DOHH2 (cell line): ENCODE results near the gene BPI.

Source experiments
- H3F3A ChIP-seq: fragments of 200-600 bp; sonication (generic), shearing (Covaris generic); 2 replicates; pipeline ENCODE4 v1.6.0; 2016; ENCODE audit warnings: antibody characterized with exemption, mild to moderate bottlenecking; ENCODE audit not compliant: control insufficient read depth, insufficient read depth
- H3K27ac ChIP-seq: fragments of 200-600 bp; sonication (generic); 2 replicates; pipeline ENCODE4 v1.5.1; 2014; ENCODE audit warnings: low read depth, mild to moderate bottlenecking, low read length, moderate library complexity
- H3K27me3 ChIP-seq: fragments of 200-600 bp; sonication (generic); 2 replicates; pipeline ENCODE4 v1.6.1; 2014; ENCODE audit warnings: mild to moderate bottlenecking, low read length, mixed read lengths; ENCODE audit not compliant: control insufficient read depth
- H3K36me3 ChIP-seq: fragments of 200-600 bp; sonication (generic); 2 replicates; pipeline ENCODE4 v1.6.1; 2014; ENCODE audit warnings: mild to moderate bottlenecking, low read length, moderate library complexity, mixed read lengths; ENCODE audit not compliant: control insufficient read depth
- H3K4me1 ChIP-seq: fragments of 200-600 bp; sonication (generic); 2 replicates; pipeline ENCODE4 v1.6.1; 2014; ENCODE audit warnings: mild to moderate bottlenecking, low read length, mixed read lengths; ENCODE audit not compliant: control insufficient read depth
- H3K4me2 ChIP-seq: fragments of 200-600 bp; sonication (generic); 2 replicates; pipeline ENCODE4 v1.6.0; 2014; ENCODE audit warnings: mild to moderate bottlenecking, low read length, moderate library complexity
- H3K4me3 ChIP-seq: fragments of 200-600 bp; sonication (generic); 2 replicates; pipeline ENCODE4 v1.5.1; 2014; ENCODE audit warnings: mild to moderate bottlenecking, low read length, mixed read lengths
- H3K79me2 ChIP-seq: fragments of 200-600 bp; sonication (generic); 2 replicates; pipeline ENCODE4 v1.6.1; 2014; ENCODE audit warnings: mild to moderate bottlenecking, low read length, mixed read lengths; ENCODE audit not compliant: control insufficient read depth
- H3K9me2 ChIP-seq: fragments of 200-600 bp; sonication (generic); replicated peaks from 2 replicates; pipeline ENCODE4 v1.6.1; 2014; ENCODE audit warnings: mild to moderate bottlenecking, low read length, mixed read lengths; ENCODE audit not compliant: control insufficient read depth
- H3K9me3 ChIP-seq: fragments of 200-600 bp; sonication (generic); 2 replicates; pipeline ENCODE4 v1.6.1; 2014; ENCODE audit warnings: antibody characterized with exemption, low read length, mixed read lengths; ENCODE audit not compliant: control insufficient read depth, insufficient read depth
- H4K20me1 ChIP-seq: fragments of 200-600 bp; sonication (generic); 2 replicates; pipeline ENCODE4 v1.6.0; 2014; ENCODE audit warnings: low read depth, mild to moderate bottlenecking, antibody characterized with exemption, low read length, moderate library complexity; ENCODE audit not compliant: control insufficient read depth, insufficient read depth
- EZH2phosphoT487 ChIP-seq: fragments of 200-600 bp; sonication (generic); IDR thresholded peaks from 2 replicates; pipeline ENCODE4 v1.6.1; 2017; ENCODE audit warnings: borderline replicate concordance, mild to moderate bottlenecking, antibody characterized with exemption, low read length, moderate library complexity, mixed read lengths
- TF ChIP-seq, protein P1 (sequence below): fragments of 200-600 bp; sonication (generic); IDR thresholded peaks from one replicate; pipeline ENCODE4 v1.5.1; 2014; ENCODE audit warnings: antibody characterized with exemption, mild to moderate bottlenecking, low read depth, low read length; ENCODE audit not compliant: poor library complexity, severe bottlenecking

The BPI gene

DNA sequence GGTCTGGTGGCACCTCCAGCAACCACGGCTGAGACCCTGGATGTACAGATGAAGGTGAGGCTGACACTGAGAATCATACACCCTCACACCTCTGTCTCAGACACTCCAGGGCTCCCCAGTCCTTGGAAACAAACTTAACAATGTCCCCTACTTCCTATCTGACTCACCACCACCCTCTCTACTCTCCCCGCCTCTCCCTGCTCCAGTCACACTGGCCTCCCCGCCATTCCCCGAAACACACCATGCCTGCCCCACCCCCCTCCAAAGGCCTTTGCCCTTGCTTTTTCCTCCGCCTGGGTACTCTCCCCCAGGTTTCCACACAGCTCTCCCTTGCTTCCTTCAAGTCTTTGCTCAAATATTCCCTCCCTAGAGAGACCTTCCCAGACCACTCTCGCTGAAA lies 16.3 kb downstream of the BPI start:
- Histone ChIP-seq H3K9me3 (no peaks in the 10 kb centered on the region), H3K79me2 (no peaks in the 10 kb centered on the region), H3K9me2 (no peaks in the 10 kb centered on the region), H3K4me2 (no peak overlapping the region), H3K27me3 (peaks cover 6% of the 10 kb centered on the region; the same call in 1 of the 2 replicates), H3K27ac (no peak overlapping the region), H3F3A (no peaks in the 10 kb centered on the region), H3K4me1 (no peaks in the 10 kb centered on the region), H3K36me3 (no peaks in the 10 kb centered on the region), H3K4me3 (no peak overlapping the region), H4K20me1 (no peaks in the 10 kb centered on the region)
- TF ChIP-seq, protein P1, sequence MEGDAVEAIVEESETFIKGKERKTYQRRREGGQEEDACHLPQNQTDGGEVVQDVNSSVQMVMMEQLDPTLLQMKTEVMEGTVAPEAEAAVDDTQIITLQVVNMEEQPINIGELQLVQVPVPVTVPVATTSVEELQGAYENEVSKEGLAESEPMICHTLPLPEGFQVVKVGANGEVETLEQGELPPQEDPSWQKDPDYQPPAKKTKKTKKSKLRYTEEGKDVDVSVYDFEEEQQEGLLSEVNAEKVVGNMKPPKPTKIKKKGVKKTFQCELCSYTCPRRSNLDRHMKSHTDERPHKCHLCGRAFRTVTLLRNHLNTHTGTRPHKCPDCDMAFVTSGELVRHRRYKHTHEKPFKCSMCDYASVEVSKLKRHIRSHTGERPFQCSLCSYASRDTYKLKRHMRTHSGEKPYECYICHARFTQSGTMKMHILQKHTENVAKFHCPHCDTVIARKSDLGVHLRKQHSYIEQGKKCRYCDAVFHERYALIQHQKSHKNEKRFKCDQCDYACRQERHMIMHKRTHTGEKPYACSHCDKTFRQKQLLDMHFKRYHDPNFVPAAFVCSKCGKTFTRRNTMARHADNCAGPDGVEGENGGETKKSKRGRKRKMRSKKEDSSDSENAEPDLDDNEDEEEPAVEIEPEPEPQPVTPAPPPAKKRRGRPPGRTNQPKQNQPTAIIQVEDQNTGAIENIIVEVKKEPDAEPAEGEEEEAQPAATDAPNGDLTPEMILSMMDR, result no peak
- no peak for TF ChIP-seq EZH2phosphoT487

DNA sequence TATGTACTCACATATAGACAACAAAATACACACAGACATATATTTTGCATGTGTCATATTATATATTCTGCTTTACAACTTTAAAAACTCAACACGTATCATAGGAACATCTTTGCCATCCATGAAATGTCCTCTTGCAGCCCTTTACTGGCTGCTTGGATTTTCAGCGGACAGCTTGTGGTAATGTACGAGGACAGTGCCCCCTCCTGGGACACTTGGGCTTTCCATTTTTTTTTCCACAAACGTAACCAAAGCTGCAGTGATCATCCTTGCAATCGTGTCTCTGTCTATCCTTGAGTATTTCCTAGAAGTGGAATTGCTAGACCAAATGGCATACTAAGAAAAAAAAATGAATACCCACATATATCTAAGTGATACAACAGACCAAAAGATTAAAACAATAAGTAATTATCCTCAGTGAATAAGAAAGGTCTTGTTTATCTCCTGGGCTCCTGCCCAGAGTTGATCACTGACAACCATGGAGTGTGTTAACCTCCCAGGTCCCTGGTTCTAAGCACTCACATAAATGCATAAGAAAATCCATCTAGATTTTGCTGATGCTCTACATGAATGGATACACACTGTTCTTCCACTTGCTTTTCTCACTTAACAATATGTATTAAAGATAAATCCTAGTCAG lies 18.1 kb downstream of the BPI start:
- Histone ChIP-seq H3F3A (no peaks in the 10 kb centered on the region), H3K27ac (no peak overlapping the region), H3K4me3 (no peak overlapping the region), H3K9me3 (no peaks in the 10 kb centered on the region), H3K4me2 (no peak overlapping the region), H4K20me1 (no peaks in the 10 kb centered on the region), H3K9me2 (no peaks in the 10 kb centered on the region), H3K4me1 (no peaks in the 10 kb centered on the region), H3K79me2 (no peaks in the 10 kb centered on the region), H3K27me3 (peaks cover 3% of the 10 kb centered on the region; the same call in 1 of the 2 replicates), H3K36me3 (no peaks in the 10 kb centered on the region)
- TF ChIP-seq, protein P1, result peak; percentile 57
- no peak for TF ChIP-seq EZH2phosphoT487

DNA sequence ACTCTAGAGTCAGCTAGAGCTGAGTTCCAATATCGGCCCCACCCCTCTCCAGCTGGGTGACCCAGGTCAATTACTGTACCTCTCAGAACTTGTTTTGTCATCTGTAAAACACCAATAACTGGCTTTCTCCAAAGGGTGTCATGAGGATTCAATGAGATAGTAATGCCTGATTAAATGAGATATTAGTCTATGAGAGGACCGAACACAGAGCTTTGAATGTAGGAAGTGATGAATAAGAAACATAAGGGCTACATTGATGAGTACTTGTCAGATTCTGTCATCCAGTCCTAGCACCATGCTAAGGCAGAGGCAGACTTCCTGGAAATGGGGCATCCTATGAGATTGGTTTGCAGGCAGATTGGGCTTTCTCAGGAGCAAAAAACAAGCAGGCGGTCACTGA lies 20.2 kb downstream of the BPI start:
- H3K4me3 ChIP-seq, result no peak overlapping the region

More for the DNA sequence above, 20.2 kb downstream of the BPI start:
- H3K79me2 ChIP-seq, result no peaks in the 10 kb centered on the region
- H3K36me3 ChIP-seq, result no peaks in the 10 kb centered on the region
- TF ChIP-seq, protein P1, result no peak
- TF ChIP-seq EZH2phosphoT487, result no peak
- no peak overlapping the region for H3K27ac ChIP-seq
- H3K4me1 ChIP-seq, result no peaks in the 10 kb centered on the region
- H3F3A ChIP-seq, result no peaks in the 10 kb centered on the region
- no peak overlapping the region for H3K4me2 ChIP-seq
- no peaks in the 10 kb centered on the region for H4K20me1 ChIP-seq
- H3K27me3 ChIP-seq, result 0 out of 2 replicates have a peak, but pooled peaks cover 3% of the 10 kb centered on the region
- H3K9me2 ChIP-seq, result no peaks in the 10 kb centered on the region
- H3K9me3 ChIP-seq, result no peaks in the 10 kb centered on the region
